PFSK-1 (cell line): ENCODE measurements around the gene PRR14L.

Source experiments
- FOXP2 ChIP-seq: optimal IDR thresholded peaks from 2 replicates; pipeline ENCODE3; 2011; ENCODE audit warnings: borderline replicate concordance, control low read depth, inconsistent platforms; ENCODE audit not compliant: insufficient read depth; ENCODE audit errors: extremely low read length, extremely low read depth
- POLR2AphosphoS5 ChIP-seq: IDR thresholded peaks from 2 replicates; pipeline ENCODE4 v1.6.1; 2012; ENCODE audit warnings: low read depth, mild to moderate bottlenecking, control low read depth, low read length, moderate library complexity
- SIN3A ChIP-seq: IDR thresholded peaks from 2 replicates; pipeline ENCODE4 v1.6.1; 2012; ENCODE audit warnings: mild to moderate bottlenecking, low read length, moderate library complexity, borderline replicate concordance; ENCODE audit not compliant: insufficient read depth
- TAF1 ChIP-seq: IDR thresholded peaks from 2 replicates; pipeline ENCODE4 v1.6.1; 2012; ENCODE audit warnings: low read length, control low read depth, borderline replicate concordance; ENCODE audit not compliant: insufficient read depth
- TF ChIP-seq, protein P1 (sequence below), 2 experiments: IDR thresholded peaks; 2 replicates each; pipeline versions ENCODE4 v1.6.1 to v1.8.0; 2011 to 2012; ENCODE audit warnings: low read depth in 2 of 2, low read length in 2 of 2, control low read depth in 1 of 2, inconsistent platforms in 1 of 2, mild to moderate bottlenecking in 1 of 2, moderate library complexity in 1 of 2; ENCODE audit not compliant: insufficient read depth in 1 of 2

The PRR14L gene

DNA sequence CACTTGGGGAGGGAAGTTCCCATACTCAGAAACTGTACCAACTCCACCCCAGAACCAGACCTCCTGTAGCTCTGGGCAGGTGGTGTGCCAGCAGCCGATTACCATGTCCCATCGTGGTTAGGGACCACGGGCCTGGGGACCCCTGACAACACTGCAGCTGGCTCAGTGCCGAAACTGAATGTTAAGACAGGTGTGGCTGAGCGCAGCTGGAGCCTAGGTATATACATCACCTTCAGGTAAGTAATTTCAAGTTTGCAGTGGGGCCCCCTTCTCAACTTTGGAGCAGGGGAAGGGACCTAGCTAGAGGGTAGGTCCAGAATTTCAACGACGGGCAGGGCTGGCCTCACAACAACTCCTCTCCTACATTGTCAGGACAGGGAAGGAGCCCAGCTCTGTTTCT lies 67.2 kb downstream of the PRR14L start:
- TF ChIP-seq, protein P1, sequence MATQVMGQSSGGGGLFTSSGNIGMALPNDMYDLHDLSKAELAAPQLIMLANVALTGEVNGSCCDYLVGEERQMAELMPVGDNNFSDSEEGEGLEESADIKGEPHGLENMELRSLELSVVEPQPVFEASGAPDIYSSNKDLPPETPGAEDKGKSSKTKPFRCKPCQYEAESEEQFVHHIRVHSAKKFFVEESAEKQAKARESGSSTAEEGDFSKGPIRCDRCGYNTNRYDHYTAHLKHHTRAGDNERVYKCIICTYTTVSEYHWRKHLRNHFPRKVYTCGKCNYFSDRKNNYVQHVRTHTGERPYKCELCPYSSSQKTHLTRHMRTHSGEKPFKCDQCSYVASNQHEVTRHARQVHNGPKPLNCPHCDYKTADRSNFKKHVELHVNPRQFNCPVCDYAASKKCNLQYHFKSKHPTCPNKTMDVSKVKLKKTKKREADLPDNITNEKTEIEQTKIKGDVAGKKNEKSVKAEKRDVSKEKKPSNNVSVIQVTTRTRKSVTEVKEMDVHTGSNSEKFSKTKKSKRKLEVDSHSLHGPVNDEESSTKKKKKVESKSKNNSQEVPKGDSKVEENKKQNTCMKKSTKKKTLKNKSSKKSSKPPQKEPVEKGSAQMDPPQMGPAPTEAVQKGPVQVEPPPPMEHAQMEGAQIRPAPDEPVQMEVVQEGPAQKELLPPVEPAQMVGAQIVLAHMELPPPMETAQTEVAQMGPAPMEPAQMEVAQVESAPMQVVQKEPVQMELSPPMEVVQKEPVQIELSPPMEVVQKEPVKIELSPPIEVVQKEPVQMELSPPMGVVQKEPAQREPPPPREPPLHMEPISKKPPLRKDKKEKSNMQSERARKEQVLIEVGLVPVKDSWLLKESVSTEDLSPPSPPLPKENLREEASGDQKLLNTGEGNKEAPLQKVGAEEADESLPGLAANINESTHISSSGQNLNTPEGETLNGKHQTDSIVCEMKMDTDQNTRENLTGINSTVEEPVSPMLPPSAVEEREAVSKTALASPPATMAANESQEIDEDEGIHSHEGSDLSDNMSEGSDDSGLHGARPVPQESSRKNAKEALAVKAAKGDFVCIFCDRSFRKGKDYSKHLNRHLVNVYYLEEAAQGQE (IDR thresholded peaks at IDR 0.05; ENCODE audit: insufficient read depth in 1 of 2, low read depth in 2 of 2, low read length in 2 of 2), result no peak
- no peak for TF ChIP-seq POLR2AphosphoS5
- TF ChIP-seq FOXP2, result no peak
- no peak for TF ChIP-seq SIN3A
- TF ChIP-seq TAF1, result no peak

DNA sequence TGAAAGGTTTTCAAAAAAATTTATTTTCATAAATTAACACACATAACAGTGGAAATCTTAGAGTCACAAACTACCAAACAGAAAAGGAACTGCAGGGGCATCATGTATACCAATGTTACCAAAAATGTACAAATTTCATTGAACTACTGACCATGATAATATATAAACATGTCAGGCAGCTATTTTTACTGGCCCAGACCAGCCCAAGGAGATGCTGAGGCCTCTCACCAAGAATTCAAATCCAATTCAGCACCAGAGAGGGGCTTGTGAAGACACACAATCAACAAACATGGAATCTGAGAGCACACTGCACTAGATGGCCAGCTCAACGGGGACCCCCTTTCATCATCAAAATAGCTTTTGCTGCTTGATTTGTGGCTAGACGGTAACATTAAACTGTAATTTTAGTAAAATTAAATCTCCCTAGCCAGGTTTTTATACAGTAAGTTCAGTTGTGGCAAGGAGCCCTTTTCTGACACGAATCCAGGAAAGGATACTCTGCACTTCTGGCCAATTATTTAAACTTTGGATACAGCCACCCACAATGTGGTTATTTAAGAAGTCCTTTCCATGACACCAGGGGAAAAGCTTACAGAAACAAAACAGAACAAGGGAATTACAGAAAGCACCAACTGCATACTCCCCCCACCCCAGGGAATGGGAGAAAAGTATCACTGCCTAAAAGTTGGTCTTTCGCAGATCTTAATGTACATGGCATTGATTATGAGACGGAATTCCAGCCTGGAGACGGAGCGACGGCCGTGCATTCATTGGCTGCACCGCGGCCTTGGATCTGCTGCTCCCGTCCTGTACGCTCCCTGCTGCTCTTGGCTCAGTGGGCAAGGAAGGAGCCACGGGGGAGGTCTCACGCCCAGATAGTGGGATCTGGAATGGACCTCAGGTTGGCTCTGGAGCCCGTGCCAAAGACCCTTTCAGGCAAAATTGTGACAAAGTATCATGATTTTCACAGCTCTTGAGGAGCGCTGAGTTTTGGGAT lies 68.3 kb downstream of the PRR14L start:
- TF ChIP-seq, protein P1 (IDR thresholded peaks at IDR 0.05; ENCODE audit: insufficient read depth in 1 of 2, low read depth in 2 of 2, low read length in 2 of 2), result no peak
- TF ChIP-seq POLR2AphosphoS5 (no peak), SIN3A (no peak), FOXP2 (no peak), TAF1 (no peak)

DNA sequence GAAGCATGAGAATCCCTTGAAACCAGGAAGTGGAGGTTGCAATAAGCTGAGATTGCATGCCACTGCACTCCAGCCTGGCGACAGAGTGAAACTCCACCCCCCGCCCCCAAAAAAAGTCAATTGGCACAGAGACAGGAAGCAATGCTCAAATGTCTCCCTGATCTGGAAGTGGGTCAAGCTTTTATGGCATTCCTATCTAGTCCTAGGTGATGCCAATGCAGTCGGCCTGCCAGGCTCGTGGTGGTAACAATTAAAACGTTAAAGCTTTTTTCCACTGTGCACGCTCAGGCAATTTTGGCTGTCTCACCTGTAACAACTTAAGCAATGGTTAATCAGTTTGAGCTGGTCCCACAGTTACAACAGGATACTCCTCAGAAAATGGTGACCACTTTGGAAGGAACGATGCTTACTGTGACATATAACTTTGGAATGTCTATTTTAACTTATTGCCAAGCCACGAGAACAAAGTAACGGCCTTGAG lies 69.0 kb downstream of the PRR14L start:
- no peak for TF ChIP-seq FOXP2
- no peak for TF ChIP-seq SIN3A
- TF ChIP-seq, protein P1 (IDR thresholded peaks at IDR 0.05; ENCODE audit: insufficient read depth in 1 of 2, low read depth in 2 of 2, low read length in 2 of 2), result no peak
- no peak for TF ChIP-seq POLR2AphosphoS5
- no peak for TF ChIP-seq TAF1

DNA sequence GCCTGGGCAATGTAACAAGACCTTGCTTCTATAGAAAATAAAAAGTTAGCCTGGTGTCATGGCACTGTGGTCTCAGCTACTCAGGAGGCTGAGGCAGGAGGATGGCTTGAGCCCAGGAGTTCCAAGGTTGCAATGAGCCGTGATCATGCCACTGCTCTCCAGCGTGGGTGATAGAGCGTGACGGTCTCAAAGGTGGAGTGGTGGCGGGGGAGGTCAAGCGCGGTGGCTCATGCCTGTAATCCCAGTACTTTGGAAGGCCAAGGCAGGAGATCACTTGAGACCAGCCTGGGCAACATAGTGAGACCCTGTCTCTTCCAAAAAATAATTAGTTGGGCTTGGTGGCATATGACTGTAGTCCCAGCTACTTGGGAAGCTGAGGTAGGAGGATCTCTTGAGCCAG lies 71.2 kb downstream of the PRR14L start:
- no peak for TF ChIP-seq FOXP2
- TF ChIP-seq, protein P1 (IDR thresholded peaks at IDR 0.05; ENCODE audit: insufficient read depth in 1 of 2, low read depth in 2 of 2, low read length in 2 of 2), result no peak
- no peak for TF ChIP-seq POLR2AphosphoS5
- no peak for TF ChIP-seq TAF1
- no peak for TF ChIP-seq SIN3A
